Liver (tissue), 9 donors: Measurements from ENCODE around the gene RIT2. TPM values are rescaled to one million over a fixed set of nuclear protein-coding genes. Genes with fewer than 3 reads are reported as not detected.

ENCODE experiments used
- DNase-seq: peaks from one replicate; pipeline ENCODE4 v3.0.0-alpha.2; 2017; ENCODE audit warnings: low spot score
- H3K27ac ChIP-seq, 2 donors: one replicate each; pipeline ENCODE4 v1.7.0; 2013; ENCODE audit warnings: inconsistent platforms in 2 of 2, low read length in 2 of 2, control low read depth in 1 of 2, low read depth in 1 of 2, mild to moderate bottlenecking in 1 of 2
- H3K27me3 ChIP-seq, 4 donors: one replicate each; pipeline versions ENCODE4 v1.6.1 to v1.7.0; 2013; ENCODE audit warnings: low read length in 3 of 4, inconsistent platforms in 1 of 4, mild to moderate bottlenecking in 1 of 4, moderate library complexity in 1 of 4; ENCODE audit not compliant: control insufficient read depth in 4 of 4, insufficient read depth in 4 of 4
- H3K36me3 ChIP-seq, 4 donors: one replicate each; pipeline versions ENCODE4 v1.6.1 to v1.7.0; 2013; ENCODE audit warnings: low read length in 3 of 4, mild to moderate bottlenecking in 3 of 4, low read depth in 1 of 4, moderate library complexity in 1 of 4; ENCODE audit not compliant: control insufficient read depth in 4 of 4, insufficient read depth in 3 of 4
- H3K4me1 ChIP-seq, 4 donors: one replicate each; pipeline versions ENCODE4 v1.6.1 to v1.7.0; 2013; ENCODE audit warnings: low read length in 3 of 4, mild to moderate bottlenecking in 3 of 4, moderate library complexity in 1 of 4; ENCODE audit not compliant: control insufficient read depth in 4 of 4, insufficient read depth in 4 of 4
- H3K4me3 ChIP-seq, 3 donors: one replicate each; pipeline versions ENCODE4 v1.6.1 to v1.7.0; 2013; ENCODE audit warnings: low read length in 3 of 3, control low read depth in 1 of 3, low read depth in 1 of 3, mild to moderate bottlenecking in 1 of 3
- H3K9ac ChIP-seq, 2 donors: one replicate each; pipeline ENCODE4 v1.7.0; 2013; ENCODE audit warnings: low read length in 2 of 2, mild to moderate bottlenecking in 2 of 2, moderate library complexity in 2 of 2, control low read depth in 1 of 2, low read depth in 1 of 2
- H3K9me3 ChIP-seq, 4 donors: one replicate each; pipeline versions ENCODE4 v1.6.1 to v1.7.0; 2013; ENCODE audit warnings: low read length in 3 of 4; ENCODE audit not compliant: control insufficient read depth in 4 of 4
- ATF3 ChIP-seq: IDR thresholded peaks from 2 replicates; pipeline ENCODE4 v1.6.1; 2016; ENCODE audit warnings: antibody characterized with exemption
- CTCF ChIP-seq: fragments of 150-350 bp; IDR thresholded peaks from 2 replicates; pipeline ENCODE4 v1.5.1; 2017; ENCODE audit warnings: improper control_type of control experiment, low read depth, low read length; ENCODE audit not compliant: missing input control
- EGR1 ChIP-seq, 2 donors: IDR thresholded peaks; 2 replicates each; pipeline ENCODE4 v1.6.1; 2016 to 2018; ENCODE audit warnings: antibody characterized with exemption in 2 of 2, low read depth in 2 of 2
- FOXA1 ChIP-seq: IDR thresholded peaks from 2 replicates; pipeline ENCODE4 v1.6.1; 2016; ENCODE audit warnings: antibody characterized with exemption
- FOXA2 ChIP-seq: IDR thresholded peaks from 2 replicates; pipeline ENCODE4 v1.6.1; 2016; ENCODE audit warnings: antibody characterized with exemption
- GABPA ChIP-seq, 2 donors: IDR thresholded peaks in 1 of 2; conservative IDR thresholded peaks in 1 of 2; 2 replicates each; pipeline ENCODE4 v1.6.1; 2016; ENCODE audit warnings: antibody characterized with exemption in 2 of 2, mild to moderate bottlenecking in 1 of 2, moderate library complexity in 1 of 2
- HNF4A ChIP-seq, 2 donors: conservative IDR thresholded peaks; 2 replicates each; pipeline ENCODE4 v1.6.1; 2016; ENCODE audit warnings: antibody characterized with exemption in 2 of 2, mild to moderate bottlenecking in 2 of 2
- HNF4G ChIP-seq: IDR thresholded peaks from 2 replicates; pipeline ENCODE4 v1.6.1; 2016; ENCODE audit warnings: antibody characterized with exemption
- JUND ChIP-seq, 2 donors: IDR thresholded peaks; 2 replicates each; pipeline ENCODE4 v1.6.1; 2016; ENCODE audit warnings: antibody characterized with exemption in 2 of 2
- MAX ChIP-seq: IDR thresholded peaks from 2 replicates; pipeline ENCODE4 v1.6.1; 2016; ENCODE audit warnings: antibody characterized with exemption
- NR2F2 ChIP-seq: IDR thresholded peaks from 2 replicates; pipeline ENCODE4 v1.6.1; 2016; ENCODE audit warnings: antibody characterized with exemption
- RAD21 ChIP-seq, 2 donors: IDR thresholded peaks; 2 replicates each; pipeline ENCODE4 v1.6.1; 2016; ENCODE audit warnings: antibody characterized with exemption in 2 of 2, mild to moderate bottlenecking in 2 of 2
- REST ChIP-seq: IDR thresholded peaks from 2 replicates; pipeline ENCODE4 v1.6.1; 2016; ENCODE audit warnings: antibody characterized with exemption, mild to moderate bottlenecking
- RXRA ChIP-seq, 2 donors: IDR thresholded peaks; 2 replicates each; pipeline ENCODE4 v1.6.1; 2017 to 2018; ENCODE audit warnings: antibody characterized with exemption in 2 of 2, mild to moderate bottlenecking in 1 of 2
- SP1 ChIP-seq: IDR thresholded peaks from 2 replicates; pipeline ENCODE4 v1.6.1; 2018; ENCODE audit warnings: antibody characterized with exemption, mild to moderate bottlenecking
- TAF1 ChIP-seq: conservative IDR thresholded peaks from 2 replicates; pipeline ENCODE4 v1.6.1; 2016; ENCODE audit warnings: antibody characterized with exemption, mild to moderate bottlenecking
- YY1 ChIP-seq: IDR thresholded peaks from 2 replicates; pipeline ENCODE4 v1.6.1; 2016; ENCODE audit warnings: antibody characterized with exemption, mild to moderate bottlenecking
- ZBTB33 ChIP-seq: IDR thresholded peaks from 2 replicates; pipeline ENCODE4 v1.6.1; 2016; ENCODE audit warnings: antibody characterized with exemption
- WGBS: extraction: QIAGEN DNeasy Blood & Tissue Kit; methylation state at CpG from one replicate; pipeline ENCODE4 v1.1.7; 2013; 5-methylcytosine and 5-hydroxymethylcytosine counted together
- polyA plus RNA-seq, 2 donors: library from polyadenylated mRNA; stranded (reverse) in 1 of 2; unstranded in 1 of 2; fragments of 200-250 nt in 1 of 2; fragments of >200 nt in 1 of 2; fragmentation: Nextera tagmentation in 1 of 2; extraction: Ambion mirVana in 1 of 2; gene quantifications; one replicate each; pipeline versions ENCODE4 v1.2.1 to v1.2.3, GENCODE V29; 2013 to 2015
- total RNA-seq, 2 donors: library from RNA; depleted of rRNA; stranded (reverse); fragments of >200 nt; gene quantifications; one replicate each; pipeline ENCODE4 v1.2.3, GENCODE V29; 2014
- donor health status: healthy.
- donor health status: healthy.
- donor health status: healthy.
- donor health status: healthy.
- donor health status: healthy.

Gene RIT2
- total and polyA plus RNA-seq, 4 donors, result not detected

- no peak for TF ChIP-seq REST
- TF ChIP-seq ATF3, result no peak
- no peak for TF ChIP-seq MAX
- TF ChIP-seq FOXA2, result no peak
- no peak for TF ChIP-seq NR2F2
- no peak for TF ChIP-seq RXRA (IDR thresholded peaks at IDR 0.05)
- no peak for TF ChIP-seq RAD21 (IDR thresholded peaks at IDR 0.05)
Observed at GRCh38 chr18:43081396-43081795, 34.1 kb downstream of the RIT2 start (continued).

- TF ChIP-seq GABPA (IDR thresholded peaks at IDR 0.05 in 1 of 2, conservative IDR thresholded peaks at IDR 0.05 in 1 of 2), result no peak
- TF ChIP-seq ATF3, result no peak
- no peak for TF ChIP-seq FOXA2
- no peak for TF ChIP-seq ZBTB33
- TF ChIP-seq CTCF, result no peak
- TF ChIP-seq TAF1, result no peak
- no peak for TF ChIP-seq SP1
- no peak for TF ChIP-seq RAD21 (IDR thresholded peaks at IDR 0.05)
- TF ChIP-seq EGR1 (IDR thresholded peaks at IDR 0.05; ENCODE audit: low read depth in 2 of 2), result no peak
- TF ChIP-seq HNF4A (conservative IDR thresholded peaks at IDR 0.05), result no peak
- TF ChIP-seq REST, result no peak
- no peak for TF ChIP-seq NR2F2
- no peak for TF ChIP-seq MAX
- no peak for TF ChIP-seq RXRA (IDR thresholded peaks at IDR 0.05)
- TF ChIP-seq FOXA1, result no peak
- no peak for TF ChIP-seq HNF4G
- TF ChIP-seq JUND (IDR thresholded peaks at IDR 0.05), result no peak
- no peak for TF ChIP-seq YY1
- WGBS, result 78% methylated on average over 3 of the region's 3 CpGs
- Histone ChIP-seq H3K36me3 (no peaks in the 10 kb centered on the region), H3K9me3 (no peaks in the 10 kb centered on the region), H3K4me1 (no peaks in the 10 kb centered on the region), H3K27ac (no peak overlapping the region), H3K9ac (no peak overlapping the region), H3K4me3 (no peak overlapping the region), H3K27me3 (no peaks in the 10 kb centered on the region)
- no peak for DNase-seq
Observed at GRCh38 chr18:43080671-43081070, 34.8 kb downstream of the RIT2 start.
